GM18499 (cell line): ENCODE data around the gene CPNE4.

Experiments used
- ATAC-seq: cut with Tn5 transposase; IDR thresholded peaks from one replicate; pipeline ENCODE4 v1.9.1; 2021; ENCODE audit warnings: moderate number of reproducible peaks; ENCODE audit not compliant: insufficient read depth, unreplicated experiment

CPNE4 gene

DNA sequence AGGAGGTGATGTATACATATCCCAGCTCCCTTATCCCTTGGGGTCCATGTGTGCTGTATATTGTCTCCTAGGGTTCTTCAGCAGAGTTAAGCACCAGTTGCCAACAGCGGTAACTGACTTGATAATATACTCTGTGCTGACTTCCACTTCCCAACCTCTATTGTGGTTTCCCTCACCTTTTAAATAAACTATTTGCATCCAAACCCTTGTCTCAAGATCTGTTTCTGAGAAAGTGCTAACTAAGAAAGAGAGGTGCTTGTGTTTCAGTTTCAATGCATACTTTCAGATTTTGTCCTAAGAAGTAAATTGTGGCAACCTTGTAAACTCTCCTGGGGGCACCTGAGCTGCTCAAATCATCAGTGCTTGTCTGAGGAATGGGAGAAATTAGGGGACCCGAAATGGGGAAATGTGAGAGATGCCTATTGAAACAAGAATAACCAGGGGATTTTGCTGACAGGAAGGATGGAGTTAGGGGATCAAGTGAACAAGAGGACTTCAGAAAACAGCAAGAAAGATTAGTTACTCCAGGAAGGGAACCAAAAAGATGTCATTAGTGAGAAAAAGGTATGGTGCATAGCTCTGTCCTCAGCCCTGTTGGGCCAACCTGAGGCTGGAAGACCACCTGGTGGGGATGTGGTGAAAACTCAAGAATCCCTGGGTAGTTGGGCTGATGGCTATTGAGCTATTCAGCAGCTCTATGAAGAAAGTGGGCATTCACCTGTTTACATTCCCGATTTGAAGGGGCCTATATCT is 481.1 kb downstream of the CPNE4 start:
- ATAC-seq = peak; percentile 97

DNA sequence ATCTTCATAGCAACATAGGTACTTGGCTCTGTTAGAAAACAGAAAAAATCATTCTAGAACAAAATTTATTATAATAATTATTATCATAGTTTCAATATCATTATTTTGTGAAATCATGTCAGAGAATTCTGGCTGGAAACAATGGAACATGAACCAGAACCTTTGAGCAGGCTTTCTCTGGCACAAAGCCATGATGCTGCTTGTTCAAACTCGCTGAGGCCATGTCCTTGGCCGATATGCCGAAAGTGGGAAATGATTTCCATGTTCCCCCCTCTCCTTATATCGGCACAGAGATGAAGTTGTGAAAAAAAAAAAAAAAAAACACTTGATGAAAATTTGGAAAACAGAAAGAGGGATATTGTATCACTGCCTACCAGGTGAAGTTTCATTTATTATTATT is 483.1 kb downstream of the CPNE4 start:
- no peak for ATAC-seq

DNA sequence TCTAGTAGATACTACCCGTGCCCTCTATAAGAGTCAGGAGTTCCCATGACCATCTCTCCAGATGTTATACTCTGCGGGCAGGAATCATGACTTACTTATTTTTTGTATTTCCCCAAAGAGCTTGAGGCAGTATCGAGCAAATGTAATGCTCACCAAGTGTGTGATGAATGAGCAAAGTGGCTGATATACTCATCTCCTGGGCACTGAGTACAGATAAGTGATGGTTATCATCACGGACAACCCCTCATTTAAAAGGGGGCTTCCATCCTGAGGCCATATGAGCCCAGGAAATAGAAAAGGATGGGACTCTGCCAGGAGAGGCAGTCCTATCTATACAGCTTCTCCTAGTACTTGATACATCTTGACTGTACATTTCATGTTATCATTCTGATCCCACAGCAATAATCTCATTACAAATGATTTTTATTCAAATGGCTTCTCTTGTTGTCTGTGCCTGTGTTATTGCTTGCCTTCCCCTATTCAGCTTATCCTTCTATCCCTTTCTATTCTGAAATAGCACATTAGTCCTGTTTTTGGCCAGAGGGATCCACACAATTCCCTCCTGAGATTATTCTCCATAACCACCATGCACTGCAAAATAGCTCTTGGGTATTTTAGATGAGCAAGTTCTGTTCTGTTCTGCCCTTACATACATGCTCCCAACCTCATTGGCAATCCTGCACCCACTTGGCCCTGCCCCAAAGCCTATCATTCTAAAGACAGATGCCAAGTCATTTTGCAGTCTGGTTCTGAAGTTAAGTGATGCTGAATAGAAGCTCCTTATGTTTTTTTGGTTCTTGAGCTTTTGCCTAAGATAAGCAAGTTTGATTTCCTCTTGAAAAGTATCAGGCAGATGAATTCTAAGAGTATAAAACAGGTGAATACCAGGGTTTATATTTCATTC is 484.0 kb downstream of the CPNE4 start:
- ATAC-seq = no peak

DNA sequence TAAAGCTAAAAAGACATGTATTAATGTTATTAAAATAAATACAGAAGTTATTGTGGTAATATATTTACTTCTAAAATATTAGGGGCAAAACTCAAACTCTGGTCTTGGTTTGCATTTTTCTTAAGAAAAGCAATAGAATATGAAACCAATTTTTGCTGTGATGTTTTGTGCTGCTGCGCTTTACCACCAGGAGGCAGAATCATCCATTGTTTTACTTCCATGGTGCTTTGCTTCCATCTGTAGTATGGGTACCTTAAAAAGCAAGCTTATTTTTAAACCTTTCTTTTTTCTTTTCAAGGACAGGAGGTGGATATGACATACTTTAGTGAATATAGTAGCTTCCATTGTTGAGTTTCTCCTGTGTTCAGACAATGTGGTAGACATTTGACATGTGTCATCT is 485.5 kb downstream of the CPNE4 start:
- no peak for ATAC-seq

DNA sequence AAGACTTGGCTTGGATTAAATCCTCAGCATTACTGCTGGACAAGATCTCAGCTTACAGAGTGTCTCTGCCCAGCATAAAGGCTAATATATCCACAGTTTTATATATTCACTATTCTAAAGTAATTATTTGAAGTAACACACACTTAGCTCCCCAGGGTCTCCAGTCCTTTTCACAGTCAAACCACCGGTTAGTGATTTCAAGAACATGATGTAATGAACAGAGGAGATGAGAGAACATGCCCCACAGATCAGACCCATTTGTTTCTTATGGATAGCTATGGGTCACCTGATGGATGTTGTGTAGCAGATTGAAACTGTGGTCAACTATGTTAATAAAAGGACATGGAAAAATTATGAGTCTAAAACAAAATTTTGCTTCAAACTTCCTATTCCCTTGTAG is 487.2 kb downstream of the CPNE4 start:
- no peak for ATAC-seq

DNA sequence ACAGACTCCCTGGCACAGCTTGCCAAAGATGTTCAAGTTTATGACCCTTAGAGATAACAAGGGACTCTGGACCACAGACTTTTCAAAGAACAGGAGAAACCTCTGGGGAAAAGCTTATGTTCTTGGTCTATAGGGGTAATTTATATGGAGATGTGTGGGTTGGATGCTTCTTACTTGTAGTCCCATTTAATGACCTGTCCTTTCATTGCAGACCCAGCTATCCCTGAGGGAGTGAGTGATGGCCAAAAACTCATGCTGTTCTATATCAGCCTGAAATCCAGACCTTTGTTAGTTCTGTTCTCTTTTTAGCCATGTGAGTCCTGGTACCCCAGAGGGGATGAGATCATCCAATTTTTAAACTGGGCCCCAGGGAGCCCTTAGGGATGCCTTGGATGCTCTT is 488.4 kb downstream of the CPNE4 start:
- no peak for ATAC-seq

DNA sequence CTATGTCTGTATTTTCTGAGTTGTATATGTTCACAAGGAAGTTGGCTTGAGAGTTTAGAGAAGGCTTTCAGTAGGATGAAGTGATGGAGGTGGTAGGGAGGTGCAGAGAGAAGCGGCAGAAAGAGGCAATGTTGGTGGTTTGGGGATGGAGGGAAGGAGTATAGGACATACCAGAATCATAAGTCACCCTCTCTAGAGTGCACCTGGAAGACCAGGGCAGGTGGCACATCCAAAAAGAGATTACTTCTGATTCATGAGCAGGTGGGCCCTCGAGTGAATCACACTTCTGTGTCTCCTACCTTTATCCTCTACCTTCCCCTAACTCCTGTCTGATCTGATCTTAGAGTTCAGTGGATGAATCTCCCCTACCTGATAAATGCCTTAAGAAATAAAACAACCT is 490.3 kb downstream of the CPNE4 start:
- ATAC-seq = no peak

DNA sequence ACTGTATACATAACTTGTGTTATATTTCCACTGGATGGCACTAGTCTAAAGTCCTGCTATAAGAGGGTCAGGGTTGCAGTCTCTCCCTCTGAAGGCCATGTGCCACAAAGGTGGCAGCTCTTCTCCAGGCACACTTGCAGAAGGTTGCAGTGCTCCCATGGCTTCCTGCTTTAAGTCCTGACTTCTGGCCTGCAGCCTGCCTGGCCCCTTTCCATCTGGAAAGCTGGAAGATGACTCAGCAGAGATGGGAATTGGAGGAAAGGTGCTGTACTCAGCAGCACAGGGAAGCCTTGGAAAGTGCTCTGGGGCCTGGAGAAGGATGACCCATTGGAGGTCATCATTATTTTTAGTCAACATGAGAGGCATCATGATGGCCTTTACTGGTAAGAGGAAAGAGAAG is 491.1 kb downstream of the CPNE4 start:
- ATAC-seq = no peak

DNA sequence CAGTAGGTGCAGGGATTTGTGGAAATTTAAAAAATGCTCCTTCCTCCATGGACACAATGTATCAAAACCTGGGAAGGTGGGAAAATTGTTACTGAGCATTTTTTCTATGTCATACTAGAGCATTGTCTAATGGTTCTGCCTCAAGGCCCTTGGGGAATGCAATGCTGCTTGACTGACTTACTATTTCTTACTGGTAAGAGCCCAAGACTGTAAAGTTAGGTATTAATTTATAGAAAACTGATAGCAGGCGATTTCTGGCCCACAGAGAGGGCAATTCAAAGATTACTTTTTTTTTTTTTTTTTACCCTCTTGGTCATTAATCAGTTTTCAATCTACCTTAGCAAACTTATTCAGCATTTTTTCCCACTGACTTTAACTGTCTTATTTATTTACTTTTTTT is 493.5 kb downstream of the CPNE4 start:
- ATAC-seq = no peak

DNA sequence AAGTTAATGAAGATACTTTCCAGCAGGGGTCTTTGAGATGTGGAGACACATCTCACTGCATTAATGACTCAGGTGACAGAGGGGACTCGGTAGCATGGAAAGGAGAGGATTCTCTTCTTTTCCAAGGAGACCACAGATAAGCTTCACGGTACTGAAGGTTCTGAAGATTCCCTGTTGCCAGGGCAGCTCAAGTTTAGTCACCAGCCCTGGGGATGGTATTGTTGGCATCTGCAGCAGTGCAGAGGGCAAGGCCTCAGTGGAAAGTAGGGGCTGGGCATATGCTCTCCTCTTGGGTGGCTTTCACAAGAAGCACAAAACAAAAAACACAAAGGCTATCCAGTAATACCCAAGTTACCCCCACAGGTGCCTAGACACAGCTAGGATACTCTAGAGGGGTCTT is 494.0 kb downstream of the CPNE4 start:
- ATAC-seq = no peak

DNA sequence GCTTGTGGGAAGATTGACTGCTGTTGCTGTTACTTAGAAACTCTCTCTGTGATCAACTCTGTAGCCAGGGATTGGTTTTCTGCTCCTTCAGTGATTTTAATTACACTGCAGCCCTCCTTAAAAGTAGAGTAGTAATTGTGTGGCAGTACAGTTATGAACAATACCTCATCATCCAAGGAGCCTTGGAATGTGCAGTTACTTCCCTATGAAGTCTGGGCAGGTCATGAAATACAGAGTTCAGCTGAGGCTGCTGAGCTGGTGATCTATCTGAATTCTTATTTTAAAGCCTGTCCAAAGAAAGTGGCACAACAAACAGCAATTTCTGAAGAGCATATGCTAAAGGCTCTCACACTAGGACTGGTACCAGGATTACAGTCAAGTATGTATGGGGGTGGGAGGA is 494.7 kb downstream of the CPNE4 start:
- ATAC-seq = no peak

DNA sequence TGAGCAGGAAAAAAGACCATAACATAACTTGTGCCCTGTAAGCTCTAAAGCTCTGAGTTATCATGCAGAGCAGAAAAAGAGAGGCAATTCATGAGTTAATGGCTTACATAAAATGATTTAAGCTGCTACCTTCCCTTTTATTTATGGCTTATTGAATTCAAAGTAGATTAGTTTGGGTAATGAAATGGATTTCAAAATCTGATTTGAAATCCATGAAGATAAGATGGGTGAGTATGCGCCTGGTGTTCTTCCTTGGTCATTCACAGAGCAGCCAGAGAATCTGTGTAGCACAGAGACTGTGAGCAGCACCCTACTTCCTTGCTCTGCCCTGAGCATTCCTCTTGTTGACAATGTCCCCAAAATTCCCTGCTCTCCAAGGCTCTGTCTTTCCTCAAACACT is 495.8 kb downstream of the CPNE4 start:
- no peak for ATAC-seq

DNA sequence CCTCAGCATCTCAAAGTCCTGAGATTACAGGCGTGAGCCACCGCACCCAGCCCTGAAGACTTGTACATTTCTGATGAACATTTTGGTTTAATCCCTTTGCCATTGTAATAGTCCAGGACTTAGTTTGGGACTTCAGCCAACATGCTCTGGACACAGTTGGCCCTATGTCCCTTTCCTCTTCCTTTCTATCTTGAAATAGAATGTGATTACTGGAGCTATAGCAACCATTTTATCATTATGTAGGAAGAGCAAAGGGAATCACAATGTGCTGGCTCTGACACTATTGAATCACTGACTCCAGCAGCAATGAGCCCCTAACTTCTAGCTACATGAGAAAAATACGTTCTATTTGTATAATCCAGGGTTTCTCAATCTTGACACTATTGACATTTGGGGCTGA is 497.3 kb downstream of the CPNE4 start:
- ATAC-seq = no peak

DNA sequence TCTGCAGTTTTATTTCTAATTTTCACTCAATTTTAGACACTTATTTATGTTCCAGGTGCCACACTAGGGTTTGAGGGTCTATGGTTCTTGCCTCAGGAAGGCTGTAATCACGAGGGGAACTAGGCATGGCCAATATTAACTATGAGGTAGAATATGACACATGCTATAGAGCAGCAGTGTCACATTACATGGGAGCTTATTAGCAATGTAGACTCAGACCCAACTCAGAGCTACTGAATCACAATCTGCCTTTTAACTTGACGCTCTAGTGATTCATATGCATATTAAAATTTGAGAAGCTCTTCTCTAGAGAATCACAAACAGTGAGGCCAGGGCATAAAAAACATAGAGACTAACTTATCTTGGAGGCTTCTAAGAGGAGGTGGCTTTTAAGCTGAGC is 499.2 kb downstream of the CPNE4 start:
- no peak for ATAC-seq

DNA sequence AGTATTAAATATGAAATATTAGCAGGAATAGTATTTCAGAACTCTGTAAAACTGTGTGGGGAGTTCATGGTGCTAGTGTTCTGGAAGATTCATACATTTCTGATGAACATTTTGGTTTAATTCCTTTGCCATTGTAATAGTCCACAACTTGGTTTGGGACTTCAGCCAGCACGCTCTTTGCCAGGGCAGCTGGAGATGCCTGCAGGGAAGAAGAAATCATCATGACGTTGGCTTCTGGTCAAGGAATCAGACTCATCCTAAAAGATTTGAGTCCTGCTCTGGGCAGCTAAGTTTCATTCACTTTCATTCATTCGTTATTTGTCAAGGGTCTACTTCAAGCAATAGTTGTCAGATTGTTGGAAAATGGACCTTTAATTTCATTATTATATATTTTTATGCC is 499.7 kb downstream of the CPNE4 start:
- no peak for ATAC-seq

DNA sequence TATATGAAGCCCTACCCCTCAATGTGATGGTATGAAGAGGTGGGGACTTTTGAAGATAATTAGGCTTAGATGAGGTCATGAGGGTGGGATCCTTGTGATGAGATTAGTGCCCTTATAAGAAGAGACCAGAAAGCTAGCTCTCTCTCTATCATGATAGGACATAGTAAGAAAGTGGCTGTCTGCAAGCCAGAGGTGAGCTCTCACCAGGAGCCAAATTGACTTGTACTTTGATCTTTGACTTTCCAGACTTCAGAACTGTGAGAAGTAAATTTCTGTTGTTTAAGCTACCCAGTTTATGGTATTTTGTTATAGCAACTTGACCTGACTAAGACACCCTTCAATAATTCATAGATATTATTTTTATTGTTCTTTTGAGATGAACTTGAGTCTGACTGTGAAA is 502.2 kb downstream of the CPNE4 start:
- no peak for ATAC-seq

DNA sequence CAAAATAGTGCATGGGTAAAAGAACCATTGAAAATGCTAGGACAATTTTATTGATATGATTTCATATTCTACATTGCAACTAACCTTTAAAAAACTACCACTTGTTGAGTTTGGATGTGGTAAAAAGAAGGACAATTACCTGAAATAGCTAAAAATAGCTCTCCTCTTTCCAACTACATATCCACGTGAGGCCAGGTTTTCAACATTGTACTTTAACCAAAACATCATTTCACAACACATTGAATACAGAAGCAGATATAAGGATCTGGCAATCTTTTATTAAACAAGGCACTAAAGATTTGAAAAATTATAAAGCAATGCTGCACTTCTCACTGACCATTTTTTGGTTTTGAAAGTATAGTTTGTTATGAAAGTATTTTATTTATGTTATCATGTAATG is 504.0 kb downstream of the CPNE4 start:
- ATAC-seq = no peak

DNA sequence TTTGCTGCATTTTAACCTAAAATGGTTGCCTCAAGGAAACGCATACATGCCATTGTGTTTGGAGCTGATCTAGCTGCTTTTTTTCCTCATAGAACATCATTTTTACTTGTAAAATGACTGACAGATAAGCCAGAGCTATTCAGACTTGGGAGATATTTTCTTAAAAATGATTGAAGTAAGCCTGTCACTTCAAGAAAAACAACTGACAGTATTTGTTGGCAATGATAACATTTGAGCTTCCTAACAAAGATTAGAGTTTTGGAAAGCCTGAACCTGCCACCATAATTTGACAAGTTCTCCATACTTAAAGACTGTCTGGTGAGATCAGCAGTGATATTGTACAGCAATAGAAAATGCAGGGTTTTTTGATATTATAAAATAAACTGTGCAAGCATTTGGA is 504.4 kb downstream of the CPNE4 start:
- ATAC-seq = no peak

DNA sequence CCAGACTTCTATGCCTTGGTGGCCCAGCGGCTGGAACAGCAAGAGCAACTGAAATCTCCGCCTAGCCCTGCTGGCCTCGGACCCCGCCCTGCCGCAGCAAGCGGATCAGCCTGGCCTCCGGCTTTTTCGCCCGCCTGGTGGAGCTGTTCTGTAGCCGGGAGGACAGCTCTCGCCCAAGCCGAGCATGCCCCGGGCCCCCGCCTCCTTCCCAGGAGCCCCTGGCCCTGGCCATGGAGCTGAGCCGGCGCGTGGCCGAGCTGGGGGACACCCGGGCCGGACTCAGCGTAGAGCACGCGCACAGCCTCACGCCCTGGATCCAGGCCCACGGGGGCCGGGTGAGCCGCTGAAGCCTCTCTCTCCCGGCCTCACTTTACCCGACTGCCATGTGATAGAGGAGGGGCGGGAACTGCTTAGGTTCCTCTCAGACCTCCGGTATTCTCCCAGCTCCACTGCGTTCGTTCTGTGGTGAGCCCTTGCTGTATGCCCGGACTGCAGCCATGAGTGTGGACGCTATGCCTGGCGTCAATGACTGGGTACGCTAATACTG is 507.9 kb downstream of the CPNE4 start:
- ATAC-seq = no peak

DNA sequence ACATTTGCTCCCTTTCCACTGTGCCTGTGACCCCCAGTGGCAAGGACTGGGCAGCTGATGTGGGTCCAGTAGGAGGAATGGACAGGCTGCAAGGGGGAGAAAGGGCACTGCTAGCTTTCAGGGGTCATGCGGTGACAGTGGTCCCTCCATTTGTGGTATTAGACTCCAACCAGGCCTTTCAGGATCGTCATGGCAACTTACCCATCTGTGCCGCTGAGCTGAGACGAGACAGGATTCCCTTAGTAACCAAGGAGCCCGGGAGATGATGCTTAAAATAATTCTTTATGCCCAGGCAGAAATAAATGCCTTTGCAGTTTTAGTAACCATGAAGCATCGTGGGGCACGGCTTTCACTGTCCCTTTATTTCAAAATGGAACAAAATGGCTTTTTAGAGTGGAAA is 516.1 kb downstream of the CPNE4 start:
- ATAC-seq = no peak

DNA sequence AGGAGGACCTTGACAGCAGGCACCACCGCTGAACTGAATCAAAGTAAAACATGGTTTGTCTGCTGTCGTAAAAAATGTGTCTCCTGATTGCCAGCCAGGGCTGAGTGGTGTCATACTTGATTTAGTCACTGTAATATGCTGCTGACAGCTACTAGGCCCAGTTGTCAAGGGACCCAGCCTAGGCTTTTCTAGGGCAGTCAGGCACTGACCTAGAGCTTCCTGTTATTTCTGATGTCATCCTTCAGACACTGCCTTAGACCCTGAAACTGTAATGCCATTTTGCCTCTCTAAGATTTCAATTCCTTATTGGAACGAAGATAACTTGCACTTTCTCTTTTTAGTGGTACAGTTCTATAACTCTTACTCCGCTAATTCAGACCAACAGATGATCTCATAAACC is 529.4 kb downstream of the CPNE4 start:
- no peak for ATAC-seq

DNA sequence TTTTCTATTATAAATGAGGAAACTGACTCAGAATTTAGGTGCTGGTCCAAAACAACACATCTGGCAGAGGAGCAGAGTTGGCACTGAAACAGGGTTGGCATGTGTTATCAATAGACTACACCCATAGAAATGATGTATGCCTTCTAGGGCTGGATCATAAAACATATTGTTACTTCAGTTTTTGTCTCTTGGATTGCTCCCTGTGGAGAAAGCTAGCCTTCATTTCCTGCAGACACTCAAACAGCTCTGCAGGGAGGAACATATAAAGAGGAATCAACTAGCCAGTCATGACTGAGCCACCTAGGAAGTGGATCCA is 531.5 kb downstream of the CPNE4 start:
- no peak for ATAC-seq
